ENCODE results near the gene SRF.

SRF gene

GRCh38 chr6:43147691-43148477 lies 23.2 kb upstream of the SRF start:
- no peak for DNase-seq (ENCODE audit: low read depth)

- DNase-seq (ENCODE audit: low read depth) = peak; percentile 47
These were observed 21.8 kb upstream of the SRF start for GRCh38 chr6:43149265-43149664.

DNA sequence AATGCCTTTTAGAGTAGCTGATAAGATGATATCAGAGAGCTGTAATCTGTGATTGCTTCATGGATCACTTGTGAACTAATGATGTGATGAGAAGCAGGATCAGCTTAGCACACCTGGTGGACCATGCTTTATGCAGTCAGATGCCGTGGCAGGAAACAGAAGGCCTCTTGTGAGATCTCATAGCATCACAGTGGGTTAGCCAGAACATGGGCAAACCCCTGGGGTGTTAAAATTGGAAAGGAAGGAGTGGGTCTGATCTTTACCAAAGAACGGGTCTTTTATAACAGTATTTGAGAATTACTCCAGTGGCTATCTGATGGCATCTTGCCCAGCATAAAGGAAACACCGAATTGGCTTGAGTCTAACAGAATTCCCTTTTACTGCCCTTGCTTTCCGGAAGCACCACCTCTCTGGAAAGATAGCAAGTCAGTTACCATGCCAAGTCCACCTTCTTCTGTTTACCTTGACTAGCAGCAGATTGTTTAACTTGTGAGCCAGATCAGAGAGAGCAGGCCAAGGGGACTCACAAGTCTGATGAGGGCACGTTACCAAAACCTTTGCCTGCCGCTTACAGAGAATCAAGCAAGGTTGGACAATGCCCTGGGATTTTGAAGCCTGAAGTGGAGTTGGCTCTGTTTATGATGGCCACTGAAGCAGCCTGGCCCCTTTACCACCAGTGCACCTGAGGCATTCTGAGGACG lies 20.9 kb upstream of the SRF start:
- DNase-seq (ENCODE audit: low read depth) = no peak

DNA sequence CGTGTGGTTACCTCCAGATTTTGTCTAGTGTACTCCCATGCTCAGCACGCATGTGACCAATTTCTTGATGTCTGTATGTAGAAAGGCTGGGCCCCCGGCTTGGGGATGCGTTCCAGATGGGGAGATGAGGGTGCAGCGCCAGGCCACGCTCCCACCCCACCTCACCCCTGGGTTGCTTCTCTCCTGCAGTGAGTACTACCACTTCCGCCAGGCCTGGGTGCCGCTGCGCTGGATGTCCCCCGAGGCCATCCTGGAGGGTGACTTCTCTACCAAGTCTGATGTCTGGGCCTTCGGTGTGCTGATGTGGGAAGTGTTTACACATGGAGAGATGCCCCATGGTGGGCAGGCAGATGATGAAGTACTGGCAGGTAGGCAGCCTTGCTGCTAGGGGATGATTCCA lies 11.5 kb upstream of the SRF start:
- no peak for DNase-seq (ENCODE audit: low read depth)

DNA sequence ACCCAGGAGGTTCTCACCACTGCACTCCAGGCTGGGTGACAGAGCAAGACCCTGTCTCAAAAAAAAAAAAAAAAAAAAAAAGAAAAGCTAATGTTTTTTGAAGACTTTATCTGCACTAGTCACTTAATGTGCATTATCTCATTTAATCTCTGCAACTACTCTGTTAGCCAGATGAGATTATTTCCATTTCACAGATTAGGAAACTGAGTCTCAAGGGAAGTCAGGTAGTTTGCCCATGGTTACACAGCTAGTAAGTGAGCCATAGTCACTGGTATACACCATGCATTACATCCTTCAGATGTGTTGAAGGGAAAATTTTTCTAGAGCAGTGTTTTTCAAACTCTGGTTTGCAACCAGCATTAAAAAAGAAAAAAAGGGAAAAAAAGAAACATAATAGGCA lies 7.2 kb upstream of the SRF start:
- DNase-seq (ENCODE audit: low read depth) = no peak

DNA sequence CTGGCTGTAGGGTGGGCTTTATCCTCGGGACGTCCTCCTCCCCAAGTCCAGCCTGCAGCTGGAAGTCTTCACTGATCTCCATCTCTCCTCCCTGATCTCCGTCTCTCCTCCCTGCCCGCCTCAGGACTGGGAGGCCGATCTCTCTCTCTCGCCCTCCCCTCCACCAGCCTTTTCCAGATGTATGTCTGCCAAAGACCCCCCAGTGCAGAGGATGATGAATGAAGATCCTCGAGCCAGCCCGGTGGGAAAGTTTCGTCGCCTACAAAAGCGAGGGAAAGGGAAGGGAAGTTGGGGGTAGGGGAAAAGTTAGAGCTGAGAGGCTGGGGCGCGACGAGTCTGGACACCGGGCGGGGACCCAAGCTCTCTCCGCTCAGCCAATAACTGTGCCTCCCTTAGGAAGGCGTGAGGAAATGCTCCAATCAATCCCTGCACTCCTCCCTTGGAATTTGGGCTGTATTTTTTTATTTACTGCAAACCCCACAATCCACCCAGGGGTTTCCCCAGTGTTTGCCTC lies 595 bp upstream of the SRF start:
- DNase-seq (ENCODE audit: low read depth) = peak; percentile 90

DNA sequence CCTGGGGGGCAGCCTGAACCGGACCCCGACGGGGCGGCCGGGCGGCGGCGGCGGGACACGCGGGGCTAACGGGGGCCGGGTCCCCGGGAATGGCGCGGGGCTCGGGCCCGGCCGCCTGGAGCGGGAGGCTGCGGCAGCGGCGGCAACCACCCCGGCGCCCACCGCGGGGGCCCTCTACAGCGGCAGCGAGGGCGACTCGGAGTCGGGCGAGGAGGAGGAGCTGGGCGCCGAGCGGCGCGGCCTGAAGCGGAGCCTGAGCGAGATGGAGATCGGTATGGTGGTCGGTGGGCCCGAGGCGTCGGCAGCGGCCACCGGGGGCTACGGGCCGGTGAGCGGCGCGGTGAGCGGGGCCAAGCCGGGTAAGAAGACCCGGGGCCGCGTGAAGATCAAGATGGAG lies 636 bp downstream of the SRF start:
- peak; percentile 38 for DNase-seq (ENCODE audit: low read depth)

- peak; percentile 58 for DNase-seq (ENCODE audit: low read depth)
These were observed 1.3 kb downstream of the SRF start for GRCh38 chr6:43172104-43173007.

DNA sequence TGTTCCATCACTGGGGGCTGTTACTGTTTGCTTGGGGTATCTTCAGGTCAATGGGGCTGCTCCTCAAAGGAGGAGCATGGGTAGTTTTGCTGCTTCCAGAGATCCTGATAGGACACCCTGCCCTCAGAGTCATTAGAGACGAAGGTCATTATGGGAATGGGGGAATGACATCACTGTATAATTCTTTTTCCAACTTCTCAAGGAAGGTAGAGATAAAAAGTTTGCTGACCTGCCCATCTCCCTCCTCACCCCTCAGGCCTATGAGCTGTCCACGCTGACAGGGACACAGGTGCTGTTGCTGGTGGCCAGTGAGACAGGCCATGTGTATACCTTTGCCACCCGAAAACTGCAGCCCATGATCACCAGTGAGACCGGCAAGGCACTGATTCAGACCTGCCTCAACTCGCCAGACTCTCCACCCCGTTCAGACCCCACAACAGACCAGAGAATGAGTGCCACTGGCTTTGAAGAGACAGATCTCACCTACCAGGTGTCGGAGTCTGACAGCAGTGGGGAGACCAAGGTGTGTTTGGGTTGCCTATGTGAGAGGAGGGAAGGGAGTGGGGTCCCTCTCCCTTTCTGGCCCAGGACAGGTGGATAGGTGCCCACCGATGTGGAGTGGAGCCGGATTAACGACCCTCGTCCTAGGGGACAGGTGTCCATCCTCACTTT lies 2.7 kb downstream of the SRF start:
- no peak for DNase-seq (ENCODE audit: low read depth)

- DNase-seq (ENCODE audit: low read depth) = peak; percentile 100
These were observed 3.4 kb downstream of the SRF start for GRCh38 chr6:43174263-43175112.

- DNase-seq (ENCODE audit: low read depth) = no peak
These were observed 4.8 kb downstream of the SRF start for GRCh38 chr6:43175676-43176422.

DNA sequence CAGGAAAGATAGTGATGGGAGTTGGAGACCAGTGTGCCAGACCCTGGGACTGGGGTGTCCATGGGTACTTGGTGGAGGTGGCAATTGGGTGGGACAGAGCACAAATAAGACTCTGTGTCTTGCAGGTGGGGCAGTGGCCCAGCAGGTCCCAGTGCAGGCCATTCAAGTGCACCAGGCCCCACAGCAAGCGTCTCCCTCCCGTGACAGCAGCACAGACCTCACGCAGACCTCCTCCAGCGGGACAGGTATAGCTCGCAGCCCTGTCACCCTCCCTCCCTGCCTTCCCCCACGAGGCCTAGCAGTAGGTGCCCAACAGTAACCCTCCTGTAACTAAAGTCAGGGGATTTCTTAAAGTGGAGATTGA lies 5.3 kb downstream of the SRF start:
- no peak for DNase-seq (ENCODE audit: low read depth)

DNA sequence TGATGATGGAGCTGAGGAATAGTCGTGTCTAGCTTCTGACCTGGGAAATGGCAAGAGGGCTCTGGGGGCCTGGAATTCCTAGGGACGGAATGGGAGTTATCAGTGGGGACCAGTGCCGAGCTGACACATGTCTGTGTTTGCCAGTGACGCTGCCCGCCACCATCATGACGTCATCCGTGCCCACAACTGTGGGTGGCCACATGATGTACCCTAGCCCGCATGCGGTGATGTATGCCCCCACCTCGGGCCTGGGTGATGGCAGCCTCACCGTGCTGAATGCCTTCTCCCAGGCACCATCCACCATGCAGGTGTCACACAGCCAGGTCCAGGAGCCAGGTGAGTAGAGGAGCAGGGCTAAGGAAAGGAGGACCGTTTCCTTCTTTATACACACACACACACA lies 7.1 kb downstream of the SRF start:
- DNase-seq (ENCODE audit: low read depth) = no peak

- DNase-seq (ENCODE audit: low read depth) = no peak
These were observed 8.1 kb downstream of the SRF start for GRCh38 chr6:43178951-43179830.

DNA sequence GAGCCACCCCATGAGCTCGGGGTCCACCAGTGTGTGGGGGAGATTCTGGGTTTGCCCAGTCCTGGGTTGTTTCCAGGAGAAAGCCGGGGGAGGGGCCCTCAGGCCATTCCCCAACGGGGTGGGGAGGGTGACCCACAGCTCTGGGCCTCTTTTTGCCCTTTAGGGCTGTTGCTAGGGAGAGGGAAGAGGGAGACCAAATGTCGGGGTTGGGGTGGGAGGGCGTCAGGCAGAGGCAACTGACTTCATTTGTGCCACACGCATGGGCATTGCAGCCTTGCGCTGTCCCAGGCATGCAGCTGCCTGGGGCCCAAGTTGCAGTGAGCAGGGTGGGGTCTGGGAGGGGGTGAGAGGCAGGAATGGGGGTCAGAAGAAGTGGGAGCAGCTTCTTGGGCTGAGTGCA lies 9.0 kb downstream of the SRF start:
- DNase-seq (ENCODE audit: low read depth) = no peak

DNA sequence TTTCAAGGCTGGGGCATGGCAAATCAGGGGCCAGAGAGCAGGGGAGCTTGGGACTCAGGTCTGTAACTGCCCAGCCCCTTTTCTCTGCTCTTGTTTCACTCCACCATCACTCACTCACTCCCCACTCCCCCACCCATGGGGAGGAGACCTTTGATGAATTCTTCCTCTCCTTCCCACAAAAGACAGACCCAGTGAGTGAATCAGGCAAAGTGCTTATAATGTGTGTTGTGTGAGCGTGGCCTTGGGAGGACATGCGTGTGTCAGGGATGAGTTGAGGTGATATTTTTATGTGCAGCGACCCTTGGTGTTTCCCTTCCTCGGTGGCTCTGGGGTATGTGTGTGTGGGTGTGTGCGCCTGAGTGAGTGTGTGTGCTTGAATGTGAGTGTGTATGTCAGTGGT lies 9.9 kb downstream of the SRF start:
- DNase-seq (ENCODE audit: low read depth) = peak; percentile 20

DNA sequence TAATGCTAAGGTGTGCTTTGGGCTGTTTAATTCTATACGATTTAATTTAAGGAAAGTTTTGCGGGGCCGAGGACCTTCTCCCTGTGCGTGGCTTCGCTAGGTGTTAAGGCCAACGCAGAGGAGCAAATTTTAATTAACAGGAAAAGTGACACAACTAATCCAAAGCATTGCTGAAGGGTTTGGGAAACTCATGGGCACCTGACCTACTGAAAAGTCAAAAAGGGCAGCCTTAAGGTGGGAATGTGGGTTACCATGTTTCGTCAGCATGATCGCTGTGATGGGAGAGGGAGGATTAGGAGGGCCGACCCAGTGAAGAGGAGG lies 10.5 kb downstream of the SRF start:
- no peak for DNase-seq (ENCODE audit: low read depth)

DNA sequence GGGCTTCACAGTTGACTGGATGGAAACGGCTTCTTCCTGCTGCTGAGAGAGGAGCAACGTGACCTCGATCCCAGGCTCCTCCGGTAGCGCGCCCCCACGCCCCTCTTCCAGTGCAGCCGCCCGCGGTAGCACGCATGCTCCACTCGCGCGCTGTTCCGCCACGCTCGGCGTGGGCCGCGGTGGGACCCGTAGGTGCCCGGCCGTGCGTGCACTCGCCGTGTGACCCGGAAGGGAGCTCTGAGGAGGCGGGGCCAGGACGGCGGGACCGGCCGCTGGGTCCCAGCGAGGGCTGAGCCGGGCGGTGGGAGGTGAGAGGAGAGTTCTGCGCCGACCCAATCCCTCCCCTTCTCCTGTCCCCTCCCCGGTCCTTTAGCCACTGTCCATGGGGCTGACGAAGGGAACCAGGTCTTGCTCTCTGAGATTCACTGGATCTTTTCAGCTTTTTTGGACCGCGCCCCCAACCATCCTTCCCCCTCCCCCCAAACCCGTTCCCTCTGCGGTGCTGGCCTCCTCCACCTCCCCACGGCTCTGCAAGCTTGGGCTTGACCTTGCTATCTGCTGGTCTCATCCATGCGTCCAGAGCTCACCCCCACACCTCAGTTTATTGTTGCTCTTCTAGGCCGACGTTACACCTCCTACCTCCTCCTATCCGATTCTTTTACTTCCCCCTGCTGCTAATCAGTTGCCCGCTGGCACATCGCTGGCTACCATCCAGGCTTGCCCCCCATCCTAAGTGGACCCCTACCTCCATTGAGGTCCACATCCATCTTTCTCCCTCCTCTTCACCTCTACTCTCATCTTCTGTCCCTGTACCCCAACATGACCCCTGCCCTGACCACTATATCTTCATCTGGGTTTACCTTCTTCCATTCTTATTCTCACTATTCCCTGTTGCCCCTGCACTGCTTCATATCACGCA lies 11.1 kb downstream of the SRF start, which contains the start of gene CUL9:
CUL9 (plus strand) TSS at position 255 of the 919 bp plus-strand sequence. CDS start 2,115 bp downstream, outside the sequence.
- DNase-seq (ENCODE audit: low read depth) = peak; percentile 77

Data from ELR (cell line).